Vagina (tissue), 2 donors: ENCODE measurements around the gene NHERF1.

Source experiments
- CTCF ChIP-seq, 3 experiments: fragments of 450-650 bp in 2 of 3; fragments of 200-600 bp in 1 of 3; sonication (generic) in 1 of 3; IDR thresholded peaks; one replicate each; pipeline ENCODE4 v1.5.1; 2017 to 2019; ENCODE audit warnings: antibody characterized with exemption in 3 of 3, mild to moderate bottlenecking in 2 of 3, moderate library complexity in 2 of 3
- POLR2A ChIP-seq, 2 donors: fragments of 450-650 bp; IDR thresholded peaks; one replicate each; pipeline ENCODE4 v1.6.1; 2017; ENCODE audit warnings: antibody characterized with exemption in 2 of 2, mild to moderate bottlenecking in 2 of 2, moderate library complexity in 2 of 2
- POLR2AphosphoS5 ChIP-seq, 2 donors: sonication (generic); formaldehyde crosslinking; IDR thresholded peaks; one replicate each; pipeline ENCODE4 v1.9.0; 2017; ENCODE audit warnings: antibody characterized with exemption in 2 of 2, mild to moderate bottlenecking in 2 of 2, low read depth in 1 of 2; ENCODE audit not compliant: insufficient read depth in 1 of 2

DNA sequence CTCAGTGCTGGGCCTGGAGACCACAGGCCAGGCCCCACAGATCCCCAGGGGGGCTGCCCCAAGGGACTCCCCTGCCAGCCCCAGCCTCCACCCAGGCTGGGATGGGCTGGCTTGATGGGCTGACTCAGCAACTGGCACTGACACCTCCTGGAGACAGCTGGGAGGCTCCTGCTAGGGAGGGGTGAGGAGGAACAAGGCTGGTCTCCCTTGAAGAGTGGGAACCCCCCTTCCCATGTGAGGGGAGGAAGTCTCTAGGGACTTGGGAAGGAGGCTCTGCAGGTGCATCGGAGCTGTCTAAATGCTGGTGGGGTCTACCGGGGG is 10.4 kb downstream of the NHERF1 start:
- TF ChIP-seq CTCF (IDR thresholded peaks at IDR 0.05) (no peak), POLR2A (IDR thresholded peaks at IDR 0.05) (no peak), POLR2AphosphoS5 (IDR thresholded peaks at IDR 0.05; ENCODE audit: insufficient read depth in 1 of 2, low read depth in 1 of 2) (no peak)
